H1 (cell line): ENCODE results near the gene INPP5K. TPM values are rescaled to one million over a fixed set of nuclear protein-coding genes. Genes with fewer than 3 reads are reported as not detected.

Experiments used
- CTCF ChIA-PET: fragments of 300-600 bp; sonication (Branson Sonifier 250); formaldehyde crosslinking; loops from one replicate; lab custom pipeline; 2021; ENCODE audit not compliant: partially characterized antibody; lab: Charles Lee
- POLR2A ChIA-PET: fragments of 300-600 bp; sonication (Branson Sonifier 250); formaldehyde crosslinking; loops from one replicate; lab custom pipeline; 2021; ENCODE audit warnings: inconsistent platforms; ENCODE audit not compliant: partially characterized antibody; lab: Charles Lee
- DNase-seq, 2 experiments: peaks; one replicate each; pipeline versions ENCODE4 v3.0.0 to v3.0.0-alpha.2; 2010 to 2022; ENCODE audit warnings: low spot score in 2 of 2, low read depth in 1 of 2, mixed read lengths in 1 of 2
- FAIRE-seq: peaks from 2 replicates; lab custom pipeline; 2011; peaks lifted over from hg19 to GRCh38; lab: Jason Lieb, UNC
- H2AFZ ChIP-seq: 2 replicates; pipeline ENCODE4 v1.8.1; 2012; ENCODE audit warnings: low read length, inconsistent platforms
- H2AK5ac ChIP-seq: 2 replicates; pipeline ENCODE4 v1.6.1; 2013; ENCODE audit warnings: low read depth, low read length
- H2BK120ac ChIP-seq: replicated peaks from 2 replicates; pipeline ENCODE3; 2013; ENCODE audit warnings: low read depth, low read length, inconsistent platforms
- H2BK12ac ChIP-seq: 2 replicates; pipeline ENCODE4 v1.6.1; 2013; ENCODE audit warnings: low read depth, low read length
- H2BK15ac ChIP-seq: 2 replicates; pipeline ENCODE4 v1.6.1; 2013; ENCODE audit warnings: low read length
- H2BK20ac ChIP-seq: 2 replicates; pipeline ENCODE4 v1.6.1; 2013; ENCODE audit warnings: low read length
- H2BK5ac ChIP-seq: 2 replicates; pipeline ENCODE4 v1.6.1; 2013; ENCODE audit warnings: low read depth, low read length
- H3K14ac ChIP-seq: 2 replicates; pipeline ENCODE4 v1.6.1; 2013; ENCODE audit warnings: inconsistent platforms; ENCODE audit not compliant: insufficient read length
- H3K18ac ChIP-seq: 2 replicates; pipeline ENCODE4 v1.6.1; 2013; ENCODE audit warnings: low read length; ENCODE audit errors: extremely low read depth
- H3K23ac ChIP-seq: 2 replicates; pipeline ENCODE4 v1.6.1; 2013; ENCODE audit warnings: inconsistent platforms; ENCODE audit not compliant: insufficient read length
- H3K23me2 ChIP-seq: 2 replicates; pipeline ENCODE4 v1.6.1; 2013; ENCODE audit warnings: low read depth, low read length
- H3K27ac ChIP-seq: 2 replicates; pipeline ENCODE4 v1.6.1; 2011; ENCODE audit warnings: low read depth, low read length, inconsistent platforms
- H3K27me3 ChIP-seq, 4 experiments: replicated peaks in 1 of 4; 1 replicate in 1 of 4; 2 replicates in 3 of 4; pipeline versions ENCODE4 v1.6.1 to v1.8.1; 2011 to 2013; ENCODE audit warnings: low read length in 3 of 4, mild to moderate bottlenecking in 3 of 4, inconsistent platforms in 2 of 4, mixed read lengths in 2 of 4, moderate library complexity in 1 of 4; ENCODE audit not compliant: control insufficient read depth in 3 of 4, insufficient read depth in 3 of 4; ENCODE audit errors: extremely low read depth in 1 of 4
- H3K36me3 ChIP-seq, 4 experiments: 2 replicates each; pipeline versions ENCODE4 v1.6.1 to v1.8.1; 2011 to 2013; ENCODE audit warnings: mild to moderate bottlenecking in 4 of 4, low read length in 3 of 4, moderate library complexity in 2 of 4, control low read depth in 1 of 4, inconsistent platforms in 1 of 4; ENCODE audit not compliant: insufficient read depth in 4 of 4, control insufficient read depth in 2 of 4
- H3K4ac ChIP-seq: replicated peaks from 2 replicates; pipeline ENCODE3; 2013; ENCODE audit warnings: low read length, low read depth, mixed read lengths, inconsistent platforms; ENCODE audit not compliant: insufficient read length
- H3K4me1 ChIP-seq, 4 experiments: replicated peaks in 1 of 4; 1 replicate in 1 of 4; 2 replicates in 3 of 4; pipeline versions ENCODE4 v1.6.1 to v1.8.1; 2011 to 2013; ENCODE audit warnings: low read length in 3 of 4, inconsistent platforms in 2 of 4, mixed read lengths in 1 of 4; ENCODE audit not compliant: insufficient read depth in 4 of 4, control insufficient read depth in 3 of 4
- H3K4me2 ChIP-seq, 2 experiments: 2 replicates each; pipeline versions ENCODE4 v1.6.1 to v1.8.1; 2011 to 2013; ENCODE audit warnings: low read depth in 2 of 2, low read length in 2 of 2, control low read depth in 1 of 2, inconsistent platforms in 1 of 2, mild to moderate bottlenecking in 1 of 2; ENCODE audit not compliant: insufficient read depth in 1 of 2
- H3K4me3 ChIP-seq, 4 experiments: fragments of 200-600, 300-600 bp in 1 of 4; sonication (generic), shearing (Covaris generic), sonication (Bioruptor Twin) in 1 of 4; 2 replicates each; pipeline versions ENCODE4 v1.5.1 to v1.8.1; 2011 to 2016; ENCODE audit warnings: low read length in 4 of 4, low read depth in 3 of 4, control low read depth in 2 of 4, inconsistent platforms in 2 of 4, mild to moderate bottlenecking in 2 of 4, mixed read lengths in 1 of 4, moderate library complexity in 1 of 4; ENCODE audit not compliant: insufficient read depth in 2 of 4; ENCODE audit errors: extremely low read depth in 1 of 4
- H3K56ac ChIP-seq: replicated peaks from 2 replicates; pipeline ENCODE3; 2013; ENCODE audit warnings: low read depth, mild to moderate bottlenecking, mixed read lengths, low read length, inconsistent platforms; ENCODE audit not compliant: insufficient read length
- H3K79me1 ChIP-seq: 2 replicates; pipeline ENCODE4 v1.6.1; 2013; ENCODE audit warnings: low read depth, low read length, control low read depth
- H3K79me2 ChIP-seq, 2 experiments: 2 replicates each; pipeline versions ENCODE4 v1.6.1 to v1.8.1; 2012 to 2013; ENCODE audit warnings: low read length in 2 of 2, mild to moderate bottlenecking in 2 of 2, inconsistent platforms in 1 of 2; ENCODE audit not compliant: insufficient read depth in 2 of 2, control insufficient read depth in 1 of 2
- H3K9ac ChIP-seq, 4 experiments: replicated peaks in 1 of 4; 1 replicate in 1 of 4; 2 replicates in 3 of 4; pipeline versions ENCODE4 v1.6.1 to v1.8.1; 2011 to 2013; ENCODE audit warnings: low read depth in 3 of 4, low read length in 3 of 4, control low read depth in 2 of 4, mild to moderate bottlenecking in 2 of 4, moderate library complexity in 2 of 4, inconsistent platforms in 1 of 4; ENCODE audit errors: extremely low read depth in 1 of 4
- H3K9me3 ChIP-seq, 2 experiments: 2 replicates each; pipeline versions ENCODE4 v1.6.1 to v1.8.1; 2012 to 2013; ENCODE audit warnings: mild to moderate bottlenecking in 2 of 2, moderate library complexity in 2 of 2, control low read depth in 1 of 2, inconsistent platforms in 1 of 2, low read depth in 1 of 2, low read length in 1 of 2, mixed read lengths in 1 of 2; ENCODE audit not compliant: insufficient read depth in 2 of 2
- H4K20me1 ChIP-seq, 2 experiments: replicated peaks in 1 of 2; 2 replicates each; pipeline versions ENCODE3 to v1.8.1; 2011 to 2013; ENCODE audit warnings: inconsistent platforms in 2 of 2, low read length in 2 of 2, mild to moderate bottlenecking in 1 of 2; ENCODE audit not compliant: insufficient read depth in 2 of 2, control insufficient read depth in 1 of 2
- H4K5ac ChIP-seq: 2 replicates; pipeline ENCODE4 v1.6.1; 2013; ENCODE audit warnings: low read length, low read depth, mixed read lengths, inconsistent platforms; ENCODE audit not compliant: insufficient read length
- H4K8ac ChIP-seq: 2 replicates; pipeline ENCODE4 v1.8.0; 2013; ENCODE audit warnings: mild to moderate bottlenecking, moderate library complexity, low read length, inconsistent platforms; ENCODE audit not compliant: insufficient read depth; ENCODE audit errors: extremely low read depth
- H4K91ac ChIP-seq: replicated peaks from 2 replicates; pipeline ENCODE3; 2013; ENCODE audit warnings: low read length, mixed read lengths, inconsistent platforms; ENCODE audit not compliant: insufficient read length
- KDM1A ChIP-seq: fragments of 200-600, 300-600 bp; sonication (generic); IDR thresholded peaks from 2 replicates; pipeline ENCODE4 v1.7.1; 2016; ENCODE audit warnings: mild to moderate bottlenecking, low read length, borderline replicate concordance
- WGBS, 2 experiments: shearing (Covaris generic) in 1 of 2; methylation state at CpG; one replicate each; pipeline versions ENCODE4 v1.1.6 to v1.1.7; 2013 to 2015; ENCODE audit warnings: low lambda C conversion rate in 2 of 2, mixed read lengths in 2 of 2, inconsistent platforms in 1 of 2, low coverage in 1 of 2, missing lambda C conversion rate in 1 of 2; ENCODE audit not compliant: insufficient replicate concordance in 2 of 2, insufficient coverage in 1 of 2, insufficient read length in 1 of 2; ENCODE audit errors: extremely low coverage in 1 of 2, missing lambda C conversion rate in 1 of 2; 5-methylcytosine and 5-hydroxymethylcytosine counted together
- polyA plus RNA-seq, 7 experiments: library from polyadenylated mRNA; depleted of rRNA in 3 of 7; stranded (reverse) in 5 of 7; unstranded in 2 of 7; fragments of >200 nt in 5 of 7; fragments of 200-250 nt in 2 of 7; gene quantifications; 1 replicate in 5 of 7; 2 replicates in 1 of 7; 4 replicates in 1 of 7; pipeline versions ENCODE4 v1.2.1 to v1.2.3, GENCODE V29; 2011 to 2013; ENCODE audit warnings: missing spikeins in 2 of 7, mixed read lengths in 2 of 7
- total RNA-seq: library from RNA; stranded (reverse); fragmentation: NEBNext Ultra II Directional; extraction: Animal tissue kit (Norgen Biotek cat#: 25700); gene quantifications from 2 replicates; pipeline ENCODE4 v1.2.1, GENCODE V29; 2021

Gene INPP5K
- total and polyA plus RNA-seq, 2 of the 8 experiments (the other 6 are each of a cell fraction or from before 2014, with no cell fraction given): 21.0 to 24.1 TPM

- H3K9me3 ChIP-seq: no peaks in the 10 kb centered on the region
- ChIA-PET POLR2A (interaction anchor here (1.5 to 2.9 kb wide), 3 partner anchors 11 to 99 kb away, joined by 3 to 15 read pairs (median 6); partner anchors contain the start of genes INPP5K and YWHAE), CTCF (interaction anchor here (0.9 to 3.8 kb wide), 4 partner anchors 12 to 134 kb away, joined by 5 to 26 read pairs (median 8); no protein-coding TSS in a partner anchor)
- no peak overlapping the region for H2BK5ac ChIP-seq
- no peak overlapping the region for H4K91ac ChIP-seq
- H2BK15ac ChIP-seq: no peak overlapping the region
- H3K4me2 ChIP-seq: no peak overlapping the region
- H3K4me1 ChIP-seq: no peaks in the 10 kb centered on the region
- H3K14ac ChIP-seq: no peak overlapping the region
- no peaks in the 10 kb centered on the region for H3K79me1 ChIP-seq
- H2AK5ac ChIP-seq: no peak overlapping the region
- no peak overlapping the region for H3K4me3 ChIP-seq
- H2BK120ac ChIP-seq: no peak overlapping the region
- H3K4ac ChIP-seq: no peak overlapping the region
- no peak overlapping the region for H3K27ac ChIP-seq
- no peak overlapping the region for H2BK20ac ChIP-seq
- H4K8ac ChIP-seq: no peak overlapping the region
- WGBS, 2 experiments: 84% methylated on average over 9 of the region's 9 CpGs; no CpG with 5 or more reads in 1 of the 2 experiments
- no peak overlapping the region for H2BK12ac ChIP-seq
- no peaks in the 10 kb centered on the region for H3K79me2 ChIP-seq
- H3K27me3 ChIP-seq: no peaks in the 10 kb centered on the region
- H4K20me1 ChIP-seq: no peaks in the 10 kb centered on the region
- no peak overlapping the region for H4K5ac ChIP-seq
- no peaks in the 10 kb centered on the region for H3K23me2 ChIP-seq
- H3K36me3 ChIP-seq: peaks cover 0 to 5% (median 0%) of the 10 kb centered on the region in 4 experiments; a peak in 2 of 8 replicates
- no peak overlapping the region for H3K9ac ChIP-seq
- DNase-seq: no peak
- no peak for FAIRE-seq
- H3K23ac ChIP-seq: no peak overlapping the region
- H3K18ac ChIP-seq: no peak overlapping the region
- H3K56ac ChIP-seq: no peak overlapping the region
- no peak for TF ChIP-seq KDM1A
- TF ChIP-seq, all 59 proteins: peak for 0
- H2AFZ ChIP-seq: no peak overlapping the region
Observed at GRCh38 chr17:1498869-1499268, 17.5 kb downstream of the INPP5K start.
